HepG2 (cell line): ENCODE measurements around the gene ACOT8. TPM values are rescaled to one million over a fixed set of nuclear protein-coding genes. Genes with fewer than 3 reads are reported as not detected.

Experiments
- CBX2 ChIP-seq, 2 experiments: fragments of 200-600 bp in 1 of 2; sonication (generic); formaldehyde crosslinking in 1 of 2; IDR thresholded peaks; 2 replicates each; pipeline versions ENCODE4 v1.7.0 to v1.8.1; 2018 to 2022; ENCODE audit warnings: low read depth in 2 of 2, low read length in 1 of 2, mild to moderate bottlenecking in 1 of 2, missing genetic modification reagents in 1 of 2
- DNMT3B ChIP-seq: conservative IDR thresholded peaks from 2 replicates; pipeline ENCODE4 v1.6.1; 2016; ENCODE audit warnings: missing biosample characterization, control low read depth
- GLMP ChIP-seq: sonication (generic); formaldehyde crosslinking; IDR thresholded peaks from 2 replicates; pipeline ENCODE4 v1.9.0; 2021; ENCODE audit warnings: missing genetic modification reagents, mild to moderate bottlenecking, borderline replicate concordance
- HDAC6 ChIP-seq: fragments of 200-600 bp; sonication (generic); IDR thresholded peaks from 2 replicates; pipeline ENCODE4 v1.7.0; 2017; ENCODE audit warnings: mild to moderate bottlenecking, antibody characterized with exemption, low read length, low read depth
- HNRNPH1 ChIP-seq: fragments of 200-400 bp; formaldehyde crosslinking; optimal IDR thresholded peaks from 2 replicates; pipeline ENCODE3; 2017; ENCODE audit warnings: mild to moderate bottlenecking, low read depth, low read length
- ISL2 ChIP-seq: sonication (generic); formaldehyde crosslinking; IDR thresholded peaks from 2 replicates; pipeline ENCODE4 v1.5.0; 2020; ENCODE audit warnings: missing genetic modification reagents
- MLXIP ChIP-seq: sonication (generic); formaldehyde crosslinking; IDR thresholded peaks from 2 replicates; pipeline ENCODE4 v1.9.0; 2021; ENCODE audit warnings: missing genetic modification reagents, borderline replicate concordance
- MYC ChIP-seq: sonication (generic); formaldehyde crosslinking; IDR thresholded peaks from 2 replicates; pipeline ENCODE4 v1.9.0; 2021; ENCODE audit warnings: missing genetic modification reagents, borderline replicate concordance
- POLR2A ChIP-seq, 2 experiments: IDR thresholded peaks; 2 replicates each; pipeline ENCODE4 v1.6.1; 2011; ENCODE audit warnings: low read depth in 2 of 2, low read length in 2 of 2, mild to moderate bottlenecking in 1 of 2, moderate library complexity in 1 of 2; ENCODE audit not compliant: insufficient read depth in 1 of 2
- REXO4 ChIP-seq: sonication (generic); formaldehyde crosslinking; IDR thresholded peaks from 2 replicates; pipeline ENCODE4 v1.8.0; 2022; ENCODE audit warnings: missing genetic modification reagents, mild to moderate bottlenecking, borderline replicate concordance
- STAG1 ChIP-seq: sonication (generic); formaldehyde crosslinking; IDR thresholded peaks from 2 replicates; pipeline ENCODE4 v1.4.0; 2020; ENCODE audit warnings: missing genetic modification reagents
- TFDP1 ChIP-seq: IDR thresholded peaks from 2 replicates; pipeline ENCODE4 v1.6.1; 2016; ENCODE audit warnings: missing compliant biosample characterization, missing genetic modification reagents, borderline replicate concordance
- TP53 ChIP-seq: sonication (generic); formaldehyde crosslinking; conservative IDR thresholded peaks from 2 replicates; pipeline ENCODE4 v1.4.0; 2020; ENCODE audit warnings: missing genetic modification reagents
- ZNF124 ChIP-seq: sonication (generic); formaldehyde crosslinking; IDR thresholded peaks from 2 replicates; pipeline ENCODE4 v1.4.0; 2020; ENCODE audit warnings: missing genetic modification reagents
- ZNF232 ChIP-seq: sonication (generic); formaldehyde crosslinking; IDR thresholded peaks from 2 replicates; pipeline ENCODE4 v1.4.0; 2020; ENCODE audit warnings: missing genetic modification reagents, borderline replicate concordance
- ZNF614 ChIP-seq: IDR thresholded peaks from 2 replicates; pipeline ENCODE4 v1.6.1; 2018; ENCODE audit warnings: missing biosample characterization, missing genetic modification reagents, inconsistent platforms, borderline replicate concordance
- ZNF615 ChIP-seq: sonication (generic); formaldehyde crosslinking; IDR thresholded peaks from 2 replicates; pipeline ENCODE4 v1.5.0; 2020; ENCODE audit warnings: mild to moderate bottlenecking, missing genetic modification reagents, borderline replicate concordance
- ZNF644 ChIP-seq: IDR thresholded peaks from 2 replicates; pipeline ENCODE4 v1.6.1; 2016; ENCODE audit warnings: low read depth
- polyA plus RNA-seq, 8 experiments: library from polyadenylated mRNA; depleted of rRNA in 3 of 8; stranded (reverse) in 7 of 8; unstranded in 1 of 8; fragments of >200 nt; fragmentation: Illumina TruSeq in 4 of 8; extraction: Trizol in 4 of 8; gene quantifications; 2 replicates each; pipeline versions ENCODE4 v1.2.1 to v1.2.3, GENCODE V29; 2011 to 2016; ENCODE audit warnings: low read depth in 4 of 8, missing spikeins in 1 of 8, mixed read lengths in 1 of 8; ENCODE audit not compliant: insufficient read depth in 1 of 8
- total RNA-seq, 5 experiments: library from RNA; depleted of rRNA; stranded (reverse); fragments of >200 nt; fragmentation: Illumina TruSeq; extraction: Trizol; gene quantifications; 2 replicates each; pipeline ENCODE4 v1.2.3, GENCODE V29; 2016; ENCODE audit warnings: low read depth in 1 of 5
- TF ChIP-seq, protein P1 (sequence below): sonication (generic); formaldehyde crosslinking; IDR thresholded peaks from 2 replicates; pipeline ENCODE4 v1.5.1; 2020; ENCODE audit warnings: missing genetic modification reagents, mild to moderate bottlenecking, borderline replicate concordance
- TF ChIP-seq, protein P2 (sequence below): sonication (generic); formaldehyde crosslinking; IDR thresholded peaks from 2 replicates; pipeline ENCODE4 v1.5.1; 2020; ENCODE audit warnings: mild to moderate bottlenecking, missing genetic modification reagents, moderate library complexity

The ACOT8 gene
- total and polyA plus RNA-seq, 2 of the 13 experiments (the other 11 are each of a cell fraction or from before 2014, with no cell fraction given), result 31.4 to 45.5 TPM

GRCh38 chr20:45890077-45890984, 33.1 kb upstream of the ACOT8 start (continued):
- no peak; the same call in 1 of the 2 replicates for TF ChIP-seq CBX2 (IDR thresholded peaks at IDR 0.05; ENCODE audit: low read depth, low read length)
- 0 out of 2 replicates have a peak, but pooled peaks have one; percentile 10 for TF ChIP-seq CBX2 (CRISPR knock-in tag; IDR thresholded peaks at IDR 0.05; ENCODE audit: low read depth)
- TF ChIP-seq ZNF615 (CRISPR knock-in tag), result no peak; the same call in 1 of the 2 replicates
- TF ChIP-seq, protein P1, sequence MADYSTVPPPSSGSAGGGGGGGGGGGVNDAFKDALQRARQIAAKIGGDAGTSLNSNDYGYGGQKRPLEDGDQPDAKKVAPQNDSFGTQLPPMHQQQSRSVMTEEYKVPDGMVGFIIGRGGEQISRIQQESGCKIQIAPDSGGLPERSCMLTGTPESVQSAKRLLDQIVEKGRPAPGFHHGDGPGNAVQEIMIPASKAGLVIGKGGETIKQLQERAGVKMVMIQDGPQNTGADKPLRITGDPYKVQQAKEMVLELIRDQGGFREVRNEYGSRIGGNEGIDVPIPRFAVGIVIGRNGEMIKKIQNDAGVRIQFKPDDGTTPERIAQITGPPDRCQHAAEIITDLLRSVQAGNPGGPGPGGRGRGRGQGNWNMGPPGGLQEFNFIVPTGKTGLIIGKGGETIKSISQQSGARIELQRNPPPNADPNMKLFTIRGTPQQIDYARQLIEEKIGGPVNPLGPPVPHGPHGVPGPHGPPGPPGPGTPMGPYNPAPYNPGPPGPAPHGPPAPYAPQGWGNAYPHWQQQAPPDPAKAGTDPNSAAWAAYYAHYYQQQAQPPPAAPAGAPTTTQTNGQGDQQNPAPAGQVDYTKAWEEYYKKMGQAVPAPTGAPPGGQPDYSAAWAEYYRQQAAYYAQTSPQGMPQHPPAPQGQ (CRISPR knock-in tag), result peak; percentile 91
- TF ChIP-seq GLMP (CRISPR knock-in tag), result no peak
- no peak for TF ChIP-seq TP53 (CRISPR knock-in tag)
- peak; percentile 97 for TF ChIP-seq MYC
- TF ChIP-seq STAG1 (CRISPR knock-in tag), result peak; percentile 87
- no peak for TF ChIP-seq HDAC6
- peak; percentile 89 for TF ChIP-seq ZNF614 (CRISPR knock-in tag)
- TF ChIP-seq ISL2 (CRISPR knock-in tag), result no peak
- TF ChIP-seq, protein P2, sequence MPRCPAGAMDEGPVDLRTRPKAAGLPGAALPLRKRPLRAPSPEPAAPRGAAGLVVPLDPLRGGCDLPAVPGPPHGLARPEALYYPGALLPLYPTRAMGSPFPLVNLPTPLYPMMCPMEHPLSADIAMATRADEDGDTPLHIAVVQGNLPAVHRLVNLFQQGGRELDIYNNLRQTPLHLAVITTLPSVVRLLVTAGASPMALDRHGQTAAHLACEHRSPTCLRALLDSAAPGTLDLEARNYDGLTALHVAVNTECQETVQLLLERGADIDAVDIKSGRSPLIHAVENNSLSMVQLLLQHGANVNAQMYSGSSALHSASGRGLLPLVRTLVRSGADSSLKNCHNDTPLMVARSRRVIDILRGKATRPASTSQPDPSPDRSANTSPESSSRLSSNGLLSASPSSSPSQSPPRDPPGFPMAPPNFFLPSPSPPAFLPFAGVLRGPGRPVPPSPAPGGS (CRISPR knock-in tag), result peak; percentile 90
- TF ChIP-seq ZNF124 (CRISPR knock-in tag), result peak; percentile 42; the same call in 1 of the 2 replicates
- TF ChIP-seq ZNF644 (CRISPR knock-in tag), result peak; percentile 65; the same call in 1 of the 2 replicates
- peak; percentile 46 for TF ChIP-seq DNMT3B (CRISPR knock-in tag)
- TF ChIP-seq TFDP1 (CRISPR knock-in tag), result peak; percentile 90
- TF ChIP-seq HNRNPH1, result no peak
- TF ChIP-seq POLR2A (IDR thresholded peaks at IDR 0.05; ENCODE audit: insufficient read depth in 1 of 2, low read depth in 2 of 2, low read length in 2 of 2), result peak; percentile 81; a peak in 3 of 4 replicates
- TF ChIP-seq REXO4 (CRISPR knock-in tag), result no peak
- peak; percentile 83; the same call in 1 of the 2 replicates for TF ChIP-seq ZNF232 (CRISPR knock-in tag)
- TF ChIP-seq MLXIP (CRISPR knock-in tag), result peak; percentile 42; the same call in 1 of the 2 replicates
